Inflammatory macrophage treated with lipopolysaccharide for 1 hour (primary cell): ENCODE data around the gene CRPPA.
"Not testable (repeated sequence)": the region's sequence is repeated elsewhere in the genome, so short reads cannot be mapped to it uniquely, and the experiment has no call there.

Source experiments
- DNase-seq, 2 donors: peaks; one replicate each; pipeline ENCODE4 v3.0.0-alpha.2; 2020 to 2022

Gene CRPPA

GRCh38 chr7:16396766-16397500 lies 24.4 kb downstream of the CRPPA start:
- no peak for DNase-seq

- no peak for DNase-seq
Observed at GRCh38 chr7:16395121-16395520, 26.2 kb downstream of the CRPPA start.

- no peak for DNase-seq
Observed at GRCh38 chr7:16393862-16394422, 27.4 kb downstream of the CRPPA start.

- DNase-seq = no peak
Observed at GRCh38 chr7:16392990-16393523, 28.3 kb downstream of the CRPPA start.

- not testable (repeated sequence) for DNase-seq
Observed at GRCh38 chr7:16383786-16384185, 37.6 kb downstream of the CRPPA start.

GRCh38 chr7:16383103-16383502 lies 38.2 kb downstream of the CRPPA start:
- DNase-seq = not testable (repeated sequence)
